ENCODE measurements around the gene PARP3.

GRCh38 chr3:51934139-51934850 is 7.9 kb upstream of the PARP3 start:
- TF ChIP-seq REST (IDR thresholded peaks at IDR 0.05; ENCODE audit: low read depth) (peak; percentile 82), MAX (IDR thresholded peaks at IDR 0.05) (no peak), TCF12 (IDR thresholded peaks at IDR 0.05; ENCODE audit: low read depth) (no peak), CEBPB (IDR thresholded peaks at IDR 0.05) (no peak), EP300 (IDR thresholded peaks at IDR 0.05; ENCODE audit: borderline replicate concordance) (no peak)
